Measurements from ENCODE around the gene VASN. TPM values are rescaled to one million over a fixed set of nuclear protein-coding genes. Genes with fewer than 3 reads are reported as not detected.

Gene VASN
- total and polyA plus RNA-seq, 9 of the 15 experiments (the other 6 are each of a cell fraction or from before 2014, with no cell fraction given), result 0.01 to 2.5 (median 0.41) TPM; not detected in 1

GRCh38 chr16:4330277-4330874, 41.3 kb upstream of the VASN start (continued):
- TF ChIP-seq USF2 (CRISPR knock-in tag; IDR thresholded peaks at IDR 0.05) (no peak), ZNF644 (tag; IDR thresholded peaks at IDR 0.05; ENCODE audit: low read depth) (no peak), SNAPC5 (CRISPR knock-in tag; IDR thresholded peaks at IDR 0.05) (no peak), MCM7 (IDR thresholded peaks at IDR 0.05) (no peak), ZNF224 (CRISPR knock-in tag; IDR thresholded peaks at IDR 0.05) (no peak), YY1 (IDR thresholded peaks at IDR 0.05; ENCODE audit: borderline replicate concordance in 1 of 3, control insufficient read depth in 1 of 3, extremely low read depth in 1 of 3, insufficient read depth in 3 of 3, insufficient read length in 1 of 3, insufficient replicate concordance in 2 of 3, low read depth in 1 of 3, low read length in 2 of 3) (peak in 1 of 3 experiments; percentile 36), MEF2A (IDR thresholded peaks at IDR 0.05; ENCODE audit: control insufficient read depth, low read depth, low read length) (no peak), NKRF (IDR thresholded peaks at IDR 0.05; ENCODE audit: borderline replicate concordance) (no peak)

Measured in K562 (cell line).